ENCODE measurements around the gene SAMMSON. TPM values are rescaled to one million over a fixed set of nuclear protein-coding genes. Genes with fewer than 3 reads are reported as not detected.

Gene SAMMSON
- total RNA-seq, result not detected in 2 replicates

GRCh38 chr3:69999140-70000027 lies at the start of gene SAMMSON:
TSS of gene SAMMSON (plus strand) at chr3:69999733.
- ChIA-PET CTCF (no interaction called here), POLR2A (no interaction called here)
- TF ChIP-seq, protein P1, sequence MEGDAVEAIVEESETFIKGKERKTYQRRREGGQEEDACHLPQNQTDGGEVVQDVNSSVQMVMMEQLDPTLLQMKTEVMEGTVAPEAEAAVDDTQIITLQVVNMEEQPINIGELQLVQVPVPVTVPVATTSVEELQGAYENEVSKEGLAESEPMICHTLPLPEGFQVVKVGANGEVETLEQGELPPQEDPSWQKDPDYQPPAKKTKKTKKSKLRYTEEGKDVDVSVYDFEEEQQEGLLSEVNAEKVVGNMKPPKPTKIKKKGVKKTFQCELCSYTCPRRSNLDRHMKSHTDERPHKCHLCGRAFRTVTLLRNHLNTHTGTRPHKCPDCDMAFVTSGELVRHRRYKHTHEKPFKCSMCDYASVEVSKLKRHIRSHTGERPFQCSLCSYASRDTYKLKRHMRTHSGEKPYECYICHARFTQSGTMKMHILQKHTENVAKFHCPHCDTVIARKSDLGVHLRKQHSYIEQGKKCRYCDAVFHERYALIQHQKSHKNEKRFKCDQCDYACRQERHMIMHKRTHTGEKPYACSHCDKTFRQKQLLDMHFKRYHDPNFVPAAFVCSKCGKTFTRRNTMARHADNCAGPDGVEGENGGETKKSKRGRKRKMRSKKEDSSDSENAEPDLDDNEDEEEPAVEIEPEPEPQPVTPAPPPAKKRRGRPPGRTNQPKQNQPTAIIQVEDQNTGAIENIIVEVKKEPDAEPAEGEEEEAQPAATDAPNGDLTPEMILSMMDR (IDR thresholded peaks at IDR 0.05), result no peak
- DNase-seq (no peak), ATAC-seq (ENCODE audit: low read depth) (no peak)
- no peaks in the 10 kb centered on the region for H3K4me1 Mint-ChIP-seq
- H3K9me3 Mint-ChIP-seq, result no peaks in the 10 kb centered on the region
- H3K36me3 Mint-ChIP-seq (ENCODE audit: low read depth), result no peaks in the 10 kb centered on the region
- H3K27ac Mint-ChIP-seq, result no peak within 1 kb of the TSS
- intact Hi-C loops (cut with micrococcal nuclease), result no loop called here
- no peaks in the 10 kb centered on the region for H3K27me3 Mint-ChIP-seq
- H3K4me3 Mint-ChIP-seq, result no peak within 1 kb of the TSS

GRCh38 chr3:69951616-69952015 lies 47.9 kb upstream of the SAMMSON start:
- intact Hi-C loops (cut with micrococcal nuclease), result no loop called here
- ATAC-seq (ENCODE audit: low read depth), result no peak
- TF ChIP-seq, protein P1 (IDR thresholded peaks at IDR 0.05), result no peak
- Mint-ChIP-seq H3K4me1 (no peaks in the 10 kb centered on the region), H3K9me3 (no peaks in the 10 kb centered on the region), H3K27me3 (peaks cover 2% of the 10 kb centered on the region), H3K36me3 (ENCODE audit: low read depth) (no peaks in the 10 kb centered on the region), H3K27ac (no peak overlapping the region), H3K4me3 (no peak overlapping the region)
- CTCF ChIA-PET, result no interaction called here
- POLR2A ChIA-PET, result no interaction called here
- no peak for DNase-seq

GRCh38 chr3:69959581-69959980 lies 40.0 kb upstream of the SAMMSON start:
- H3K36me3 Mint-ChIP-seq (ENCODE audit: low read depth), result no peaks in the 10 kb centered on the region
- no peak overlapping the region for H3K4me3 Mint-ChIP-seq
- intact Hi-C loops (cut with micrococcal nuclease), result no loop called here
- H3K27ac Mint-ChIP-seq, result no peak overlapping the region
- DNase-seq, result no peak
- peaks cover 2% of the 10 kb centered on the region for H3K27me3 Mint-ChIP-seq
- TF ChIP-seq, protein P1 (IDR thresholded peaks at IDR 0.05), result no peak
- ChIA-PET POLR2A (no interaction called here), CTCF (no interaction called here)
- H3K9me3 Mint-ChIP-seq, result no peaks in the 10 kb centered on the region
- no peak for ATAC-seq (ENCODE audit: low read depth)
- no peaks in the 10 kb centered on the region for H3K4me1 Mint-ChIP-seq

DNA sequence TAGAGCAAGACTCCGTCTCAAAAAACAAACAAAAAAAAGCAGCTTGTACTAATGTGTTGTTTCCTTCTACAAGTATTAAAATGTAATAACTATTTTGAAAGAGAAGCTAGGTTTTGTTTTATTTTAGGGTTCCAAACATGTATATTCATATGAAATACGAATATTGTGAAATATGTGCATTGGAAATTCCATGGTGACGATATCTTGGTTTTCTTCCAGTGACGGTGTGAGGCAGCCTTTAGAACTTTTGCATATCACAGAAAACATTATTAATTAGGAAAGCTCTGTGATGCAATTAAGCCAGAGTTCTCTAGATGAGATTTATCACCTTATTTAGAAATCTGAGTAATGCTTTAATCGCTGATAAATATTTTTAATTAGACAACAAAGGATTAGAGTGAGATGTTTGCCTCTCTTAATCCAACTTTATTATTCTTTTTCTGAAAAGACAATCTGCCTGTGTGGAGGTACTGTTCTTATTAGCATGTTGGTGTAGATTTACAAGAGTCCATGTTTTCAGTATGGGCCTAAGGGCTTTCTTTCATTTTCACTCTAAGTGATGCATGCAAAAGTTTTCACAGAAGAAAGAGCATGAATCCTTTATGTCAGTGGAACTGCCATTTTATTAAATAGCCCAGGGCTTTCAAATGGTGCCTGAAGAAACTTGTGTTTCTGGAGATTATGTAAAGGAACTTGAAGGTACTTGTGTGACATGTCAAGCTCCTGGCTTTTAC lies 37.7 kb upstream of the SAMMSON start:
- TF ChIP-seq, protein P1 (IDR thresholded peaks at IDR 0.05), result no peak
- no peak overlapping the region for H3K27ac Mint-ChIP-seq
- POLR2A ChIA-PET, result no interaction called here
- no peaks in the 10 kb centered on the region for H3K4me1 Mint-ChIP-seq
- no peak for DNase-seq
- no peaks in the 10 kb centered on the region for H3K27me3 Mint-ChIP-seq
- ATAC-seq (ENCODE audit: low read depth), result no peak
- intact Hi-C loops (cut with micrococcal nuclease), result no loop called here
- no peaks in the 10 kb centered on the region for H3K36me3 Mint-ChIP-seq (ENCODE audit: low read depth)
- no peak overlapping the region for H3K4me3 Mint-ChIP-seq
- CTCF ChIA-PET, result no interaction called here
- H3K9me3 Mint-ChIP-seq, result no peaks in the 10 kb centered on the region

DNA sequence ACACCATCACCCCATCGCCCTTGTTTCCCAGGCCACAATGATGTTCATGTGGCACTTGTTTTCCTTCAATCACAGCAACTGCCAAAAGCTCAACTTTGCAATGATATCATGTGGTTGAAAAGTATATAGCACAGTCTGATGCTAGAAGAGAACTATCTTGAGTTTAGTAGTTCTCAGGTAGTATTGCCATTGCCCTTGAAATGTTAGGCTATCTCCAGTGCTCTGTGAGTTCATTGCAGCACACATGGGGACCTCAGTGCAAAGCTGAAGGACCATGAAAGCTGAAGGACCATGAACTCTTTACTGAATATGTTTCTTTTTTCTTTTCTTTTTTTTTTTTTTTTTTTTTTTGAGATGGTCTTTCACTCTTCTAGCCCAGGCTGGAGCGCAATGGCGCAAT lies 35.9 kb upstream of the SAMMSON start:
- intact Hi-C loops (cut with micrococcal nuclease), result no loop called here
- no peak for ATAC-seq (ENCODE audit: low read depth)
- DNase-seq, result no peak
- no peaks in the 10 kb centered on the region for H3K9me3 Mint-ChIP-seq
- CTCF ChIA-PET, result interaction anchor here (0.6 kb wide), 1 partner anchor 13 kb away, joined by 3 read pairs; no protein-coding TSS in a partner anchor
- TF ChIP-seq, protein P1 (IDR thresholded peaks at IDR 0.05), result no peak
- no peaks in the 10 kb centered on the region for H3K36me3 Mint-ChIP-seq (ENCODE audit: low read depth)
- POLR2A ChIA-PET, result no interaction called here
- no peak overlapping the region for H3K27ac Mint-ChIP-seq
- H3K27me3 Mint-ChIP-seq, result no peaks in the 10 kb centered on the region
- no peak overlapping the region for H3K4me3 Mint-ChIP-seq
- H3K4me1 Mint-ChIP-seq, result no peaks in the 10 kb centered on the region
